CD4-positive, alpha-beta T cell treated with Interleukin-2 at 100 ng/mL for 4 hours (primary cell): ENCODE results near the gene SCO2.

Experiments used
- DNase-seq: peaks from one replicate; pipeline ENCODE4 v3.0.0-alpha.2; 2020; ENCODE audit warnings: low spot score

The SCO2 gene

GRCh38 chr22:50474710-50475651, 50.4 kb downstream of the SCO2 start, which contains the start of gene SBF1:
Gene SBF1, minus strand, starts transcription at chr22:50475035. Its CDS starts 195 bp downstream, at chr22:50474840.
- DNase-seq: peak; percentile 89

- DNase-seq: peak; percentile 33
These were observed 51.3 kb downstream of the SCO2 start for GRCh38 chr22:50473855-50474671.
